Endothelial cell (in vitro differentiated cells): Measurements from ENCODE around the gene ANKRD66. TPM values are rescaled to one million over a fixed set of nuclear protein-coding genes. Genes with fewer than 3 reads are reported as not detected.

ENCODE experiments used
- DNase-seq: peaks from one replicate; pipeline ENCODE4 v3.0.0; 2021; ENCODE audit warnings: low spot score
- H3K27ac Mint-ChIP-seq: one replicate; pipeline ENCODE4 v1.8.0; 2021; ENCODE audit warnings: mixed read lengths, inconsistent platforms; ENCODE audit not compliant: unreplicated experiment
- H3K27me3 Mint-ChIP-seq: one replicate; pipeline ENCODE4 v1.8.0; 2021; ENCODE audit warnings: mild to moderate bottlenecking, moderate library complexity, mixed read lengths, inconsistent platforms; ENCODE audit not compliant: unreplicated experiment
- H3K36me3 Mint-ChIP-seq: one replicate; pipeline ENCODE4 v1.8.0; 2021; ENCODE audit warnings: mild to moderate bottlenecking, low read depth, mixed read lengths, inconsistent platforms; ENCODE audit not compliant: unreplicated experiment
- H3K4me1 Mint-ChIP-seq: one replicate; pipeline ENCODE4 v1.8.0; 2021; ENCODE audit warnings: mild to moderate bottlenecking, mixed read lengths, inconsistent platforms; ENCODE audit not compliant: unreplicated experiment
- H3K4me3 Mint-ChIP-seq: one replicate; pipeline ENCODE4 v1.8.0; 2021; ENCODE audit warnings: mild to moderate bottlenecking, mixed read lengths, inconsistent platforms; ENCODE audit not compliant: unreplicated experiment
- H3K9me3 Mint-ChIP-seq: one replicate; pipeline ENCODE4 v1.8.0; 2021; ENCODE audit warnings: mixed read lengths, inconsistent platforms; ENCODE audit not compliant: unreplicated experiment
- CTCF ChIP-seq: fragments of 200-600 bp; sonication (generic); IDR thresholded peaks from one replicate; pipeline ENCODE4 v1.5.0; 2021; ENCODE audit warnings: antibody characterized with exemption; ENCODE audit not compliant: unreplicated experiment
- total RNA-seq: library from RNA; stranded (reverse); fragmentation: NEBNext Ultra II Directional; extraction: Animal tissue kit (Norgen Biotek cat#: 25700); gene quantifications from one replicate; pipeline ENCODE4 v1.2.1, GENCODE V29; 2021; ENCODE audit not compliant: unreplicated experiment

Gene ANKRD66
- total RNA-seq, 1 donor from 2014 or later = not detected

- Mint-ChIP-seq H3K9me3 (no peaks in the 10 kb centered on the region), H3K4me1 (no peaks in the 10 kb centered on the region), H3K36me3 (no peaks in the 10 kb centered on the region), H3K4me3 (no peak overlapping the region), H3K27me3 (no peaks in the 10 kb centered on the region), H3K27ac (no peak overlapping the region)
- DNase-seq = no peak
- no peak for TF ChIP-seq CTCF
Measured at GRCh38 chr6:46788791-46789190, 42.1 kb downstream of the ANKRD66 start.

GRCh38 chr6:46789434-46790354 is 43.0 kb downstream of the ANKRD66 start:
- Mint-ChIP-seq H3K9me3 (no peaks in the 10 kb centered on the region), H3K27ac (no peak overlapping the region), H3K27me3 (no peaks in the 10 kb centered on the region), H3K4me1 (no peaks in the 10 kb centered on the region), H3K4me3 (no peak overlapping the region), H3K36me3 (no peaks in the 10 kb centered on the region)
- DNase-seq = no peak
- no peak for TF ChIP-seq CTCF

- H3K4me3 Mint-ChIP-seq = no peak overlapping the region
- no peaks in the 10 kb centered on the region for H3K36me3 Mint-ChIP-seq
- no peak overlapping the region for H3K27ac Mint-ChIP-seq
- no peaks in the 10 kb centered on the region for H3K27me3 Mint-ChIP-seq
- H3K9me3 Mint-ChIP-seq = no peaks in the 10 kb centered on the region
- no peak for DNase-seq
- no peaks in the 10 kb centered on the region for H3K4me1 Mint-ChIP-seq
- no peak for TF ChIP-seq CTCF
Measured at GRCh38 chr6:46790355-46790874, 43.7 kb downstream of the ANKRD66 start.

- DNase-seq = no peak
- no peaks in the 10 kb centered on the region for H3K4me1 Mint-ChIP-seq
- TF ChIP-seq CTCF = no peak
- H3K9me3 Mint-ChIP-seq = no peaks in the 10 kb centered on the region
- H3K36me3 Mint-ChIP-seq = no peaks in the 10 kb centered on the region
- H3K27ac Mint-ChIP-seq = no peak overlapping the region
- no peak overlapping the region for H3K4me3 Mint-ChIP-seq
- no peaks in the 10 kb centered on the region for H3K27me3 Mint-ChIP-seq
Measured at GRCh38 chr6:46792635-46793034, 45.9 kb downstream of the ANKRD66 start.

- no peak for DNase-seq
- H3K36me3 Mint-ChIP-seq = no peaks in the 10 kb centered on the region
- no peak within 1 kb of the TSS for H3K27ac Mint-ChIP-seq
- H3K4me1 Mint-ChIP-seq = no peaks in the 10 kb centered on the region
- no peak within 1 kb of the TSS for H3K4me3 Mint-ChIP-seq
- H3K9me3 Mint-ChIP-seq = no peaks in the 10 kb centered on the region
- TF ChIP-seq CTCF = no peak
- no peaks in the 10 kb centered on the region for H3K27me3 Mint-ChIP-seq
Measured at GRCh38 chr6:46793138-46793537, 46.4 kb downstream of the ANKRD66 start, which contains the start of gene MEP1A. Gene MEP1A, plus strand, starts transcription at chr6:46793389. Its CDS starts 10 bp downstream, at chr6:46793399.
